ENCODE measurements around the gene CCDC148.
"Not testable (repeated sequence)": the region's sequence is repeated elsewhere in the genome, so short reads cannot be mapped to it uniquely, and the experiment has no call there.

CCDC148 gene

DNA sequence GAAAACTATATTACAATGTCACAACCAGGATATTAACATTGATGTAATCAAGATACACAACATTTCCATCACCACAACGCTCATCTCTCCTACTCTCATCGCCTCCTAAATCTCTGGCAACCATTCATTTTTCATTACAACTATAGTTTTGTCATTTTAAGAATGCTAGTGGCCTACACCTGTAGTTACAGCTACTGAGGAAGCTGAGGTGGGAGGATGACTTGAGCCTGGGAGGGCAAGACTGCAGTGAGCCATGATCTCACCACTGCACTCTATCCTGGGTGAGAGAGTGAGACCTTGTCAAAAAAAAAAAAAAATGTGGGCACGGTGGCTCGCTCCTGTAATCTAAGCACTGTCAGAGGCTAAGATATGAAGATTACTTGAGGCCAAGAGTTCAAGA is 10.7 kb upstream of the CCDC148 start:
- no peak for DNase-seq
- TF ChIP-seq GATA1 (IDR thresholded peaks at IDR 0.05; ENCODE audit: low read depth, low read length) = no peak
- TF ChIP-seq POLR2A (IDR thresholded peaks at IDR 0.05; ENCODE audit: low read length) = no peak

- DNase-seq = peak; percentile 45 to 49
- TF ChIP-seq GATA1 (IDR thresholded peaks at IDR 0.05; ENCODE audit: low read depth, low read length) (no peak), POLR2A (IDR thresholded peaks at IDR 0.05; ENCODE audit: low read length) (no peak)
These were observed 8.1 kb upstream of the CCDC148 start for GRCh38 chr2:158464426-158465281.

DNA sequence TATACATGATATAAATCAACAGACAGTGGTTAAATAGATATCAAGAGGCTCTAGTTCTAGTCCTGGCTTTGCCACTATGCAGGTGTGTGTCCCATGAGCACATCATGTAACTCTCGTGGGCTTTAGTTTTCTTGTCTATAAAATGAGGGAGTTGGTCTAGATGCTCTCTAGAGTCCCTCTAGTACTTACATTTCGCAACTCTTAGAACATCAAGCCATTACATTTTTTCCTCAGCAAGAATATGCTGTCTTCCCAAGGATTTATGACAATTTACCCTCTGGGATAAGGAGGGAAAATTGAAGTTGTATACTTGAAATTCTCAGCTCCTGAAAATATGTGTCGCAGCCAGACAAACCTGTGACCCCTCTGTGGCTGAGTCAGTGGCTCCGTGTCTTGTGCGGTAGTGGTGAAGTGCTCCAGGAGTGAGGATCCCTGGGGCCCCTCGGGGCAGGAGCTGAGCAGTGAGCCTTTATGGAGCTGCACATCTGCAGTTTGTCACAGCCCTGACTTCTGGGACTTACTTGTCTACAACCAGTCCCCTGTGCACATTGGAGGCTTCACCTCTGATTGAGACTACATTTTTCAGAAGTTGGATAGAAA is 7.0 kb upstream of the CCDC148 start:
- DNase-seq = no peak
- TF ChIP-seq GATA1 (IDR thresholded peaks at IDR 0.05; ENCODE audit: low read depth, low read length) (no peak), POLR2A (IDR thresholded peaks at IDR 0.05; ENCODE audit: low read length) (no peak)

DNA sequence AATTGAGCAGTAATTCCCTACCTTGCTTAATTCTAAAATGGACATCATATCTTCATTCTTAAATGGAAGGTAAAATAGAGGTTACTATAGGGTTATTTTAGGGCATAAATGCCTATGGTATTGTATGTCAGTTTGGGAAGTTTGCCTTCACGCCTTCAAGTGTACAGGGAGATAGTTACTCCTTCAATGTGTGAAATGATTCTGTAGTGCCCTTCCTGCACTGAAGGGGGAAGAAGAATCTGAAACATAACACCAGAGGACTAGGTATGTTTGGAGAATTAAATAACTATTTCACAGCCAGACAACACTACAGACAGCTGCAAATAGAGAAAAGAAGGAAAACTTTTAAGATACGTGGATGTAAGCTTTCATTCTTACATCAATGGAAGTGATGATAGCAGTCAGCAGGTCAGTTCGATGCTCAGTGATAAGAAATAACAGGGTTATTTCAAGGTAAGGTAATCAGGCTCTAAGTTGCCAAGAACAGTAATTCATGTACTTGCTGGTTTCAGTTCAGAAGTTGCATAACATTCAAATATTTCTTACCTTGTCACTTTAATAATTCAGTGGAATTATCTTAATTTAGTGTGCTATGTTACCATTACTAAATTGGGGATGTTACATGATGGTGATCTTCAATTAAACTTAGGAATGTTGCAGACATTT is 4.2 kb upstream of the CCDC148 start:
- peak; percentile 8 to 25 for DNase-seq
- TF ChIP-seq GATA1 (IDR thresholded peaks at IDR 0.05; ENCODE audit: low read depth, low read length) (no peak), POLR2A (IDR thresholded peaks at IDR 0.05; ENCODE audit: low read length) (no peak)

DNA sequence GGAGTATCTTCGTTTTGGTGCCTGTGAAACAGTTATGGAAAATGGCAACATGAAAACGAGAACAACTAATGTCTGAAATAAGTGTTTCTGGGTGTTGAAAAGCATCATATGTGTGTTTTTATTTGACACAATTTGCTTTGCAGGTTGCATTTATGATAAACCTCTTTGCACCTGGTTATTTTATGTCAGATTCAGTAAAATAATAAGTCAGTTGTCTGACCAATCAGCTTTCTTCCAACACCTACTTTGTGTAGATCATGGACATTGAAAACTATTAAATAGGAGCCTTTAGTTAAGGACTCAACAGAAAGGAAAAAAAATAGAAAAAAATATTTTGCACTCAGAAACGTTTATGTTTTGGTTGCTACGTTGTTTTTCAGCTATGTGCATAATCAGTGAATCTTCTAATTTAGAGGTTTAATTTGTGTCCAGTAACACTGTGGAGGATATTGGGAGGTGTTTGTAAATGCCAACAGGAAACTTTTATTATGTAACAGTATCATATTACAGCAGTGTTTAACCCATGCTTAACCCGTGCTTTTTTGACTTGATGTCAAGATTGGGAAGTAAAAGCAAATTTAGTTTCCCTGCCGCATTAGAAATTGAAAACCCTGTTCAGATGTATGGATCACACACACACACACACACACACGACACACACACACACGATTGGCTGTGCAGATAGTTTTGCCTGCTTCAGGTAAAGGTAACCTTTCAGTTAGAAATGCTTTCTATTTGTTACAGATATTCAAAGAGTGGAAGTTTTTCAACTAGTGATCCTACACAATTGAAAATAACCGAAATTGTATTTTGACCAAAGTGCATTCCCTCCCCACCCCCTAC is 2.8 kb upstream of the CCDC148 start:
- no peak for DNase-seq
- TF ChIP-seq POLR2A (IDR thresholded peaks at IDR 0.05; ENCODE audit: low read length) (no peak), GATA1 (IDR thresholded peaks at IDR 0.05; ENCODE audit: low read depth, low read length) (no peak)

GRCh38 chr2:158458617-158458920 is 2.0 kb upstream of the CCDC148 start:
- TF ChIP-seq GATA1 (IDR thresholded peaks at IDR 0.05; ENCODE audit: low read depth, low read length) (no peak), POLR2A (IDR thresholded peaks at IDR 0.05; ENCODE audit: low read length) (no peak)
- DNase-seq = peak; percentile 40 to 51

DNA sequence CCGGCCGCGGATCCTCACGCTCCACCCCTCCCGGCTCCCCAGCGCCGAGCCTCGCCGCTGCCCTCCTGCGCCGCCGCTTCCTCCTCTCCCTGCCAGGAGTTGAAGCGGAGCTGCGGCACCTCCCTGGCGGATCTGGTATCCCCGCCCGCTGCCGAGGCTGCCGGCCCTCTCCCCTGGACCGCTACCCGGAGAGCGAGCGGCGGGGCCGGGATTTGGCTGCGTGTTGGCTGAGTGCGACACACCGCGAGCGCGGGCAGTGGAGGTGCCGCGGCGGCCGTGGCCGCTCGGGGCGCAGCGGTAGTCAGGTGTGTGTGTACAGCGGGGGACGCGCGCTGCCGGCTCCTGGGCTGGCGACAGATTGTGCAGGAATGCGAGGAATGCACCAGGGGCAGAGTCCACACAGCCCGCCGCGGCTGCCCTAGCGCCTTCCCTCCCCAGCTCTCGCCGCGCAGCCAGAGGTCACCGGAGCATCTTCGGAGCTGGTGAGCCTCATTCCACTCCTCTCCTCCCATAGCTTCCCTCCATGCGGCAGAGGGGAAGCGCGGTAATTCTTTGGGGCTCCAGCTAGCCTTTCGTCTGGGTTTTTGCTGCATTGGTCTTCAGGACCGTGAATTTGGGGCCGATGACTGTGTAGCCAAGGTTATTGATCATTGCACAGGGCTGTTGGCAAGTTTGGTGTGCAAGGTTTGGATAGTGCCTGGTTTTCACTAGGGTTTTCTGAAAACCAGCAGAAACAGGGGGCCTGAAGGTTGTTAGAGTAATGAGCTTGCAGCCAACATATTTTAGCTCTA is 1.5 kb upstream of the CCDC148 start:
- peak; percentile 80 to 86 for DNase-seq
- TF ChIP-seq POLR2A (IDR thresholded peaks at IDR 0.05; ENCODE audit: low read length) (no peak), GATA1 (IDR thresholded peaks at IDR 0.05; ENCODE audit: low read depth, low read length) (no peak)

DNA sequence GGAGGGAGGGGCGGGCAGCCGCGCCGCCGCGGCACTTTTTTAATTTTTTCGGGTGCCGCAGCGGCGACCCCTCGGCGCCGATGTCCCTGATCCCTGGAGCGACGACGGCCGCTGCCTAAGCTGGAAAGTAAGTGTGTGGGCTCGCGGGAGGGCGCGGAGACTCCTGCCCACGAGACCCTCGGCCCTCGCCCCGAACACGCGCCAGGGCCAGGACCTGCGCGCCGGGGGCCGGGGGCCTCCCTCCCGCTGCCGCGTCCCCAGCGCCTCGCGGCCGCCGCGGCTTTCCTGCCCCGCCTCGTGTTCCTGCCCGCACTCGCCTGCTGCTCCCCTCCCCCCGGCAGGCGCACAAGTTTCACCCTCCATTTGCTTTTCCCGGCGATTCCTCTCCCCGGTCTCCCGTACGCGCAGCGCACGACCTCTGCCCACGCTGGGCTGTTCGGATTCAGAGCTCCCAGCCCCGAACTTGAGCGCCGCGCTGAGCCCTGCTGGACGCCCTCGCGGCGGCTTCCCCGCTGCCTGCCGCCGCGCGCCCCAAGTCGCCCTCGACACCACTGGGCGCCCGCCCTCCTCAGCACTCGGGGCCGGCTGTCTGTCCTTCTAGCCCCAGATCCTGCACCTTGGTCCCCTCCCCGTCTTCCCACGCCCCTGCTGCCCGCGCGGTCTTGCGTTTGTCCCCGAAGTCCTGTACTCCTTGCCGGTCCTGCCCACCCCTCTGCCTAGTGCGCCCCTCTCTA is 706 bp upstream of the CCDC148 start:
- DNase-seq = peak; percentile 80 to 86
- TF ChIP-seq GATA1 (IDR thresholded peaks at IDR 0.05; ENCODE audit: low read depth, low read length) = no peak
- TF ChIP-seq POLR2A (IDR thresholded peaks at IDR 0.05; ENCODE audit: low read length) = no peak

DNA sequence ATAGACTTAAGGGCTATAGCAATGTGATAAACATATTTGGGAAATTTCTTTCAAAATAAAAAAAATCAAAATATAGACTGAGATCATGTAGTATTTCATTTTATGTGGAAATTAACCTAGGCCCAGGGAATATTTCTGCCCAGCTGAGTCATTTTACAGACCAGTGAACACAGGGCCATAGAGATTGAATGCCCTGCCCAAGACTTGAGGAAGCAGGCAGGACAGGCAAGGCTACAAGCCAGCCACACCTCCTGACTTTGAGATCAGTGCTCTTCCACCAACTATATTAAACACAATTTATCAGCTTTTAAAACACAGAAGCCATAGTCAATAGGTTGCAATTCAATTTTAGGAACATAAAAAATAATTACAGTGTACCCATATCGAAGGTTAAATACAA is 12.9 kb downstream of the CCDC148 start:
- TF ChIP-seq GATA1 (IDR thresholded peaks at IDR 0.05; ENCODE audit: low read depth, low read length) (no peak), POLR2A (IDR thresholded peaks at IDR 0.05; ENCODE audit: low read length) (no peak)
- DNase-seq = no peak

DNA sequence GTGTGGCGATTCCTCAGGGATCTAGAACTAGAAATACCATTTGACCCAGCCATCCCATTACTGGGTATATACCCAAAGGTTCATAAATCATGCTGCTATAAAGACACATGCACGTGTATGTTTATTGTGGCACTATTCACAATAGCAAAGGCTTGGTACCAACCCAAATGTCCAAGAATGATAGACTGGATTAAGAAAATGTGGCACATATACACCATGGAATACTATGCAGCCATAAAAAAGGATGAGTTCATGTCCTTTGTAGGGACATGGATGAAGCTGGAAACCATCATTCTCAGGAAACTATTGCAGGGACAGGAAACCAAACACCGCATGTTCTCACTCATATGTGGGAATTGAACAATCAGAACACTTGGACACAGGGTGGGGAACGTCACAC is 17.5 kb downstream of the CCDC148 start:
- DNase-seq = not testable (repeated sequence)

GRCh38 chr2:158433716-158434115 is 22.8 kb downstream of the CCDC148 start:
- DNase-seq = not testable (repeated sequence)

DNA sequence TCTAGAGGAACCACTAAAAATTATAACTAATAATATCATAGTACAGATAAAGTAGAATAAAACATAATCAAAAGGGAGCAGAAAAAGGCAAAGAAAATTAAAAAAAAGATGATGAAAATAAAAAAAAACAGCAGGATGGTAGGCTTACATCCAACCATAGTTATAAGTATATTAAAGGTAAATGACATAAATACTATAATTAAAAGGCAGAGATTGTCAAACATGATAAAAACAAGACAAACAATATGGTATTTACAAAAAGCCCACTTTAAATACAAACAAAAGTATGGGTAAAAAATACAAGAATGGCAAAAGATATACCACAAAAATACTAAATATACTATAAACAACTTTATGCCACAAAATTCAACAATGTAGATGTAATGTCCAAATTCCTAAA is 24.4 kb downstream of the CCDC148 start:
- DNase-seq = no peak
- no peak for TF ChIP-seq POLR2A (IDR thresholded peaks at IDR 0.05; ENCODE audit: low read length)
- no peak for TF ChIP-seq GATA1 (IDR thresholded peaks at IDR 0.05; ENCODE audit: low read depth, low read length)

DNA sequence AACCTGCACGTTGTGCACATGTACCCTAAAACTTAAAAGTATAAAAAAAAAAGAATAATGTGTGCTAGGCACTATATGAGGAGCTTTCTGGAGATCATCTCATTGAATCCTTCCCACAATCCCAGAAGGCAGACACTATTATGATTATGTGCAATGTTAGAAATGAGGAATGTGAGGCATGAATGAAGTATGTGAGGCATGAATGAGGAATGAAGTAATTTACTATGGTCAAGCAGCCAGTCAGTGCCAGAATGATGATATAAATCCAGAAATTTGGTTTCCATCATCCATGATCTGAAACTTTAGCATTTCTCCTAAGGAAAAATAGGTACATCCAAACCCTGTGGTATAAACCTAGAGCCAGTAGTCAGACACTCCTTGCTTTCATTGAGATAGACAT is 42.0 kb downstream of the CCDC148 start:
- no peak for DNase-seq
- no peak for TF ChIP-seq GATA1 (IDR thresholded peaks at IDR 0.05; ENCODE audit: low read depth, low read length)
- TF ChIP-seq POLR2A (IDR thresholded peaks at IDR 0.05; ENCODE audit: low read length) = no peak

Data from erythroblast (primary cell).